ENCODE results near the gene RAD51B. TPM values are rescaled to one million over a fixed set of nuclear protein-coding genes. Genes with fewer than 3 reads are reported as not detected.

Gene RAD51B
- total RNA-seq, 4 donors from 2014 or later = 8.9 to 30.3 (median 10.4) TPM

- no peak for DNase-seq (ENCODE audit: low spot score)
- no peak for ATAC-seq (ENCODE audit: low FRiP score)
- no peak for TF ChIP-seq CTCF (IDR thresholded peaks at IDR 0.05)
These were observed 411.6 kb downstream of the RAD51B start for GRCh38 chr14:68230950-68231717.

GRCh38 chr14:68231898-68232297 is 412.3 kb downstream of the RAD51B start:
- peak; percentile 59 for ATAC-seq (ENCODE audit: low FRiP score)
- TF ChIP-seq CTCF (IDR thresholded peaks at IDR 0.05) = no peak
- no peak for DNase-seq (ENCODE audit: low spot score)

- peak; percentile 94 for ATAC-seq (ENCODE audit: low FRiP score)
- no peak for TF ChIP-seq CTCF (IDR thresholded peaks at IDR 0.05)
These were observed 412.9 kb downstream of the RAD51B start for GRCh38 chr14:68232300-68233055.

GRCh38 chr14:68233101-68233784 is 413.7 kb downstream of the RAD51B start:
- no peak for DNase-seq (ENCODE audit: low spot score)
- TF ChIP-seq CTCF (IDR thresholded peaks at IDR 0.05) = no peak

More at GRCh38 chr14:68232300-68233055, 412.9 kb downstream of the RAD51B start:
- DNase-seq (ENCODE audit: low spot score) = no peak

GRCh38 chr14:68234101-68234905 is 414.7 kb downstream of the RAD51B start:
- DNase-seq (ENCODE audit: low spot score) (no peak), ATAC-seq (ENCODE audit: low FRiP score) (no peak)
- no peak for TF ChIP-seq CTCF (IDR thresholded peaks at IDR 0.05)

More at GRCh38 chr14:68233101-68233784, 413.7 kb downstream of the RAD51B start:
- no peak for ATAC-seq (ENCODE audit: low FRiP score)

GRCh38 chr14:68235011-68235410 is 415.4 kb downstream of the RAD51B start:
- no peak for TF ChIP-seq CTCF (IDR thresholded peaks at IDR 0.05)
- ATAC-seq (ENCODE audit: low FRiP score) = no peak
- no peak for DNase-seq (ENCODE audit: low spot score)

All from omental fat pad (tissue), 4 donors.